H1 (cell line): ENCODE data around the gene OR8H2. TPM values are rescaled to one million over a fixed set of nuclear protein-coding genes. Genes with fewer than 3 reads are reported as not detected.

Experiments
- CTCF ChIA-PET: fragments of 300-600 bp; sonication (Branson Sonifier 250); formaldehyde crosslinking; loops from one replicate; lab custom pipeline; 2021; ENCODE audit not compliant: partially characterized antibody; lab: Charles Lee
- POLR2A ChIA-PET: fragments of 300-600 bp; sonication (Branson Sonifier 250); formaldehyde crosslinking; loops from one replicate; lab custom pipeline; 2021; ENCODE audit warnings: inconsistent platforms; ENCODE audit not compliant: partially characterized antibody; lab: Charles Lee
- DNase-seq, 2 experiments: peaks; one replicate each; pipeline versions ENCODE4 v3.0.0 to v3.0.0-alpha.2; 2010 to 2022; ENCODE audit warnings: low spot score in 2 of 2, low read depth in 1 of 2, mixed read lengths in 1 of 2
- FAIRE-seq: peaks from 2 replicates; lab custom pipeline; 2011; peaks lifted over from hg19 to GRCh38; lab: Jason Lieb, UNC
- H2AFZ ChIP-seq: 2 replicates; pipeline ENCODE4 v1.8.1; 2012; ENCODE audit warnings: low read length, inconsistent platforms
- H2AK5ac ChIP-seq: 2 replicates; pipeline ENCODE4 v1.6.1; 2013; ENCODE audit warnings: low read depth, low read length
- H2BK120ac ChIP-seq: replicated peaks from 2 replicates; pipeline ENCODE3; 2013; ENCODE audit warnings: low read depth, low read length, inconsistent platforms
- H2BK12ac ChIP-seq: 2 replicates; pipeline ENCODE4 v1.6.1; 2013; ENCODE audit warnings: low read depth, low read length
- H2BK15ac ChIP-seq: 2 replicates; pipeline ENCODE4 v1.6.1; 2013; ENCODE audit warnings: low read length
- H2BK20ac ChIP-seq: 2 replicates; pipeline ENCODE4 v1.6.1; 2013; ENCODE audit warnings: low read length
- H2BK5ac ChIP-seq: 2 replicates; pipeline ENCODE4 v1.6.1; 2013; ENCODE audit warnings: low read depth, low read length
- H3K14ac ChIP-seq: 2 replicates; pipeline ENCODE4 v1.6.1; 2013; ENCODE audit warnings: inconsistent platforms; ENCODE audit not compliant: insufficient read length
- H3K18ac ChIP-seq: 2 replicates; pipeline ENCODE4 v1.6.1; 2013; ENCODE audit warnings: low read length; ENCODE audit errors: extremely low read depth
- H3K23ac ChIP-seq: 2 replicates; pipeline ENCODE4 v1.6.1; 2013; ENCODE audit warnings: inconsistent platforms; ENCODE audit not compliant: insufficient read length
- H3K23me2 ChIP-seq: 2 replicates; pipeline ENCODE4 v1.6.1; 2013; ENCODE audit warnings: low read depth, low read length
- H3K27ac ChIP-seq: 2 replicates; pipeline ENCODE4 v1.6.1; 2011; ENCODE audit warnings: low read depth, low read length, inconsistent platforms
- H3K27me3 ChIP-seq, 4 experiments: replicated peaks in 1 of 4; 1 replicate in 1 of 4; 2 replicates in 3 of 4; pipeline versions ENCODE4 v1.6.1 to v1.8.1; 2011 to 2013; ENCODE audit warnings: low read length in 3 of 4, mild to moderate bottlenecking in 3 of 4, inconsistent platforms in 2 of 4, mixed read lengths in 2 of 4, moderate library complexity in 1 of 4; ENCODE audit not compliant: control insufficient read depth in 3 of 4, insufficient read depth in 3 of 4; ENCODE audit errors: extremely low read depth in 1 of 4
- H3K36me3 ChIP-seq, 4 experiments: 2 replicates each; pipeline versions ENCODE4 v1.6.1 to v1.8.1; 2011 to 2013; ENCODE audit warnings: mild to moderate bottlenecking in 4 of 4, low read length in 3 of 4, moderate library complexity in 2 of 4, control low read depth in 1 of 4, inconsistent platforms in 1 of 4; ENCODE audit not compliant: insufficient read depth in 4 of 4, control insufficient read depth in 2 of 4
- H3K4ac ChIP-seq: replicated peaks from 2 replicates; pipeline ENCODE3; 2013; ENCODE audit warnings: low read length, low read depth, mixed read lengths, inconsistent platforms; ENCODE audit not compliant: insufficient read length
- H3K4me1 ChIP-seq, 4 experiments: replicated peaks in 1 of 4; 1 replicate in 1 of 4; 2 replicates in 3 of 4; pipeline versions ENCODE4 v1.6.1 to v1.8.1; 2011 to 2013; ENCODE audit warnings: low read length in 3 of 4, inconsistent platforms in 2 of 4, mixed read lengths in 1 of 4; ENCODE audit not compliant: insufficient read depth in 4 of 4, control insufficient read depth in 3 of 4
- H3K4me2 ChIP-seq, 2 experiments: 2 replicates each; pipeline versions ENCODE4 v1.6.1 to v1.8.1; 2011 to 2013; ENCODE audit warnings: low read depth in 2 of 2, low read length in 2 of 2, control low read depth in 1 of 2, inconsistent platforms in 1 of 2, mild to moderate bottlenecking in 1 of 2; ENCODE audit not compliant: insufficient read depth in 1 of 2
- H3K4me3 ChIP-seq, 4 experiments: fragments of 200-600, 300-600 bp in 1 of 4; sonication (generic), shearing (Covaris generic), sonication (Bioruptor Twin) in 1 of 4; 2 replicates each; pipeline versions ENCODE4 v1.5.1 to v1.8.1; 2011 to 2016; ENCODE audit warnings: low read length in 4 of 4, low read depth in 3 of 4, control low read depth in 2 of 4, inconsistent platforms in 2 of 4, mild to moderate bottlenecking in 2 of 4, mixed read lengths in 1 of 4, moderate library complexity in 1 of 4; ENCODE audit not compliant: insufficient read depth in 2 of 4; ENCODE audit errors: extremely low read depth in 1 of 4
- H3K56ac ChIP-seq: replicated peaks from 2 replicates; pipeline ENCODE3; 2013; ENCODE audit warnings: low read depth, mild to moderate bottlenecking, mixed read lengths, low read length, inconsistent platforms; ENCODE audit not compliant: insufficient read length
- H3K79me1 ChIP-seq: 2 replicates; pipeline ENCODE4 v1.6.1; 2013; ENCODE audit warnings: low read depth, low read length, control low read depth
- H3K79me2 ChIP-seq, 2 experiments: 2 replicates each; pipeline versions ENCODE4 v1.6.1 to v1.8.1; 2012 to 2013; ENCODE audit warnings: low read length in 2 of 2, mild to moderate bottlenecking in 2 of 2, inconsistent platforms in 1 of 2; ENCODE audit not compliant: insufficient read depth in 2 of 2, control insufficient read depth in 1 of 2
- H3K9ac ChIP-seq, 4 experiments: replicated peaks in 1 of 4; 1 replicate in 1 of 4; 2 replicates in 3 of 4; pipeline versions ENCODE4 v1.6.1 to v1.8.1; 2011 to 2013; ENCODE audit warnings: low read depth in 3 of 4, low read length in 3 of 4, control low read depth in 2 of 4, mild to moderate bottlenecking in 2 of 4, moderate library complexity in 2 of 4, inconsistent platforms in 1 of 4; ENCODE audit errors: extremely low read depth in 1 of 4
- H3K9me3 ChIP-seq, 2 experiments: 2 replicates each; pipeline versions ENCODE4 v1.6.1 to v1.8.1; 2012 to 2013; ENCODE audit warnings: mild to moderate bottlenecking in 2 of 2, moderate library complexity in 2 of 2, control low read depth in 1 of 2, inconsistent platforms in 1 of 2, low read depth in 1 of 2, low read length in 1 of 2, mixed read lengths in 1 of 2; ENCODE audit not compliant: insufficient read depth in 2 of 2
- H4K20me1 ChIP-seq, 2 experiments: replicated peaks in 1 of 2; 2 replicates each; pipeline versions ENCODE3 to v1.8.1; 2011 to 2013; ENCODE audit warnings: inconsistent platforms in 2 of 2, low read length in 2 of 2, mild to moderate bottlenecking in 1 of 2; ENCODE audit not compliant: insufficient read depth in 2 of 2, control insufficient read depth in 1 of 2
- H4K5ac ChIP-seq: 2 replicates; pipeline ENCODE4 v1.6.1; 2013; ENCODE audit warnings: low read length, low read depth, mixed read lengths, inconsistent platforms; ENCODE audit not compliant: insufficient read length
- H4K8ac ChIP-seq: 2 replicates; pipeline ENCODE4 v1.8.0; 2013; ENCODE audit warnings: mild to moderate bottlenecking, moderate library complexity, low read length, inconsistent platforms; ENCODE audit not compliant: insufficient read depth; ENCODE audit errors: extremely low read depth
- H4K91ac ChIP-seq: replicated peaks from 2 replicates; pipeline ENCODE3; 2013; ENCODE audit warnings: low read length, mixed read lengths, inconsistent platforms; ENCODE audit not compliant: insufficient read length
- BCL11A ChIP-seq, 2 experiments: IDR thresholded peaks; one replicate each; pipeline ENCODE4 v1.6.1; 2011; ENCODE audit warnings: low read depth in 2 of 2, low read length in 2 of 2, mild to moderate bottlenecking in 2 of 2
- CBX8 ChIP-seq: fragments of 300-800, 300-1000 bp; sonication (generic); IDR thresholded peaks from 2 replicates; pipeline ENCODE4 v1.7.1; 2016; ENCODE audit warnings: low read depth, low read length, borderline replicate concordance
- CTBP2 ChIP-seq: IDR thresholded peaks from 2 replicates; pipeline ENCODE4 v1.7.0; 2011; ENCODE audit warnings: borderline replicate concordance, mild to moderate bottlenecking, moderate library complexity, mixed read lengths, low read length; ENCODE audit not compliant: insufficient read depth, insufficient read length
- KDM4A ChIP-seq: IDR thresholded peaks from one replicate; pipeline ENCODE4 v1.7.1; 2012; ENCODE audit warnings: low read depth, mild to moderate bottlenecking, moderate library complexity, low read length, inconsistent platforms; ENCODE audit not compliant: severe bottlenecking
- KDM5A ChIP-seq: fragments of 200-600 bp; IDR thresholded peaks from 2 replicates; pipeline ENCODE4 v1.7.1; 2012; ENCODE audit warnings: mild to moderate bottlenecking, low read length, inconsistent platforms, mixed read lengths
- RBBP5 ChIP-seq: IDR thresholded peaks from 2 replicates; pipeline ENCODE4 v1.7.1; 2012; ENCODE audit warnings: low read depth, mild to moderate bottlenecking, inconsistent platforms, low read length, moderate library complexity, borderline replicate concordance
- RXRA ChIP-seq: IDR thresholded peaks from 2 replicates; pipeline ENCODE4 v1.6.1; 2011; ENCODE audit warnings: low read depth, mild to moderate bottlenecking, low read length, moderate library complexity; ENCODE audit not compliant: insufficient read depth
- SIX5 ChIP-seq: IDR thresholded peaks from 2 replicates; pipeline ENCODE4 v1.6.1; 2011; ENCODE audit warnings: mild to moderate bottlenecking, low read depth, low read length
- SP4 ChIP-seq: IDR thresholded peaks from 2 replicates; pipeline ENCODE4 v1.6.1; 2012; ENCODE audit warnings: low read length, inconsistent platforms
- SRF ChIP-seq: IDR thresholded peaks from 2 replicates; pipeline ENCODE4 v1.6.1; 2011; ENCODE audit warnings: mild to moderate bottlenecking, low read depth, low read length, moderate library complexity
- TAF1 ChIP-seq: IDR thresholded peaks from 2 replicates; pipeline ENCODE4 v1.6.1; 2011; ENCODE audit warnings: mild to moderate bottlenecking, low read depth, low read length
- TBP ChIP-seq: IDR thresholded peaks from 2 replicates; pipeline ENCODE4 v1.6.1; 2011; ENCODE audit warnings: low read depth, low read length, improper control_type of control experiment
- YY1 ChIP-seq: IDR thresholded peaks from 2 replicates; pipeline ENCODE4 v1.6.1; 2011; ENCODE audit warnings: low read depth, mild to moderate bottlenecking, low read length
- long read RNA-seq, 2 experiments: library from RNA in 1 of 2; library from capped mRNA in 1 of 2; stranded (forward); transcript quantifications; one replicate each; pipeline ENCODE4 v2.0.0, GENCODE V29; 2021; ENCODE audit warnings: inconsistent platforms in 1 of 2
- polyA minus RNA-seq, 3 experiments: library from RNA; depleted of rRNA, polyadenylated mRNA; stranded (reverse); fragments of >200 nt; gene quantifications; 1 replicate in 2 of 3; 2 replicates in 1 of 3; pipeline ENCODE4 v1.2.3, GENCODE V29; 2011
- polyA plus RNA-seq, 7 experiments: library from polyadenylated mRNA; depleted of rRNA in 3 of 7; stranded (reverse) in 5 of 7; unstranded in 2 of 7; fragments of >200 nt in 5 of 7; fragments of 200-250 nt in 2 of 7; gene quantifications; 1 replicate in 5 of 7; 2 replicates in 1 of 7; 4 replicates in 1 of 7; pipeline versions ENCODE4 v1.2.1 to v1.2.3, GENCODE V29; 2011 to 2013; ENCODE audit warnings: missing spikeins in 2 of 7, mixed read lengths in 2 of 7
- total RNA-seq: library from RNA; stranded (reverse); fragmentation: NEBNext Ultra II Directional; extraction: Animal tissue kit (Norgen Biotek cat#: 25700); gene quantifications from 2 replicates; pipeline ENCODE4 v1.2.1, GENCODE V29; 2021

Gene OR8H2, protein sequence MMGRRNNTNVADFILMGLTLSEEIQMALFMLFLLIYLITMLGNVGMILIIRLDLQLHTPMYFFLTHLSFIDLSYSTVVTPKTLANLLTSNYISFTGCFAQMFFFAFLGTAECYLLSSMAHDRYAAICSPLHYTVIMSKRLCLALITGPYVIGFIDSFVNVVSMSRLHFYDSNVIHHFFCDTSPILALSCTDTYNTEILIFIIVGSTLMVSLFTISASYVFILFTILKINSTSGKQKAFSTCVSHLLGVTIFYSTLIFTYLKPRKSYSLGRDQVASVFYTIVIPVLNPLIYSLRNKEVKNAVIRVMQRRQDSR
- total RNA-seq (not detected in 2 replicates), polyA plus RNA-seq (2011; rRNA removed) (not detected in 2 replicates), polyA minus RNA-seq (2011; rRNA and poly(A)+ RNA removed) (not detected in 2 replicates)
- polyA plus RNA-seq (2011; cell fraction: cytosol; rRNA removed): not detected
- not detected for polyA plus RNA-seq (2011; cell fraction: nucleus; rRNA removed)
- polyA plus RNA-seq (2012, experiment 1 of 2): not detected in 4 replicates
- polyA plus RNA-seq (2012, experiment 2 of 2): not detected
- not detected for polyA plus RNA-seq (2013, experiment 1 of 2)
- not detected for polyA plus RNA-seq (2013, experiment 2 of 2)
- not detected for polyA minus RNA-seq (2011; cell fraction: cytosol; rRNA and poly(A)+ RNA removed)
- polyA minus RNA-seq (2011; cell fraction: nucleus; rRNA and poly(A)+ RNA removed): not detected
- long read RNA-seq, experiment 1: 0 reads
- long read RNA-seq, experiment 2: 0 reads

DNA sequence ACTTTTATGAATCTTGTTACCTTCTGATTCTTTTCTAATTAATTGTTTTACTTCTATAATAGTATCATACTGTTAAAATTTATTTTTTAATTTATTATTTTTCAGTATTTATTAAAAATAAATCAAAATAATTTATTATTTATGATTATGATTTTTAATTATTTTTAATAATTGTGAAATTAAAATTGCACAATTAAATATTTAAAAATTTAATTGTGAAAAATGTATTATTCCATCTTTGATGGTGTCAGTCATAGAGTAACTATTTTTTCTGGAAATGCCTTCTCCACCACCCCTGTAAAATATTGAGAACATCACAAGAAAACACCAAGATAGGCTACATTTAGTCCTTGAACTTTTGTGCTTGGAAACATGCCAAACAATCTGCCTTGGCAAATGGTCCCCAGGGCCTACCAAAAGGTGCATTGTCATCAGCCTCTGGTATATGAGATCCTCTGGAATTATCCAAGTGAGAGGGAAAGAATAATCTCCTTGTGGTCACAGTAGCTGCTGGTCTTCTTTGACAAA is at the start of gene OR8H2:
TSS of gene OR8H2 (plus strand) at position 478 of the 528 bp plus-strand sequence. CDS start 1,356 bp downstream, outside the sequence.
- Histone ChIP-seq H4K91ac (no peak within 1 kb of the TSS), H2BK15ac (no peak within 1 kb of the TSS), H3K56ac (no peak within 1 kb of the TSS), H3K4me1 (no peaks in the 10 kb centered on the region), H3K4me3 (no peak within 1 kb of the TSS), H3K4ac (no peak within 1 kb of the TSS), H3K27ac (no peak within 1 kb of the TSS), H3K79me1 (no peaks in the 10 kb centered on the region), H2BK12ac (no peak within 1 kb of the TSS), H3K14ac (no peak within 1 kb of the TSS), H2AK5ac (no peak within 1 kb of the TSS), H4K20me1 (no peaks in the 10 kb centered on the region), H3K23me2 (no peaks in the 10 kb centered on the region), H4K5ac (no peak within 1 kb of the TSS), H3K9ac (no peak within 1 kb of the TSS), H3K36me3 (no peaks in the 10 kb centered on the region), H3K79me2 (no peaks in the 10 kb centered on the region), H3K4me2 (no peak within 1 kb of the TSS), H3K18ac (no peak within 1 kb of the TSS), H2BK20ac (no peak within 1 kb of the TSS), H3K9me3 (no peaks in the 10 kb centered on the region), H3K23ac (no peak within 1 kb of the TSS), H4K8ac (no peak within 1 kb of the TSS), H2AFZ (no peak within 1 kb of the TSS), H2BK5ac (no peak within 1 kb of the TSS), H3K27me3 (no peaks in the 10 kb centered on the region), H2BK120ac (no peak within 1 kb of the TSS)
- FAIRE-seq (no peak), DNase-seq (no peak)
- POLR2A ChIA-PET: no interaction called here
- CTCF ChIA-PET: no interaction called here
- no peak for TF ChIP-seq SRF
- TF ChIP-seq SIX5: no peak
- no peak for TF ChIP-seq TAF1
- no peak for TF ChIP-seq YY1
- no peak for TF ChIP-seq RXRA
- no peak for TF ChIP-seq CBX8
- TF ChIP-seq CTBP2: no peak
- no peak for TF ChIP-seq RBBP5
- no peak for TF ChIP-seq BCL11A (IDR thresholded peaks at IDR 0.05; ENCODE audit: low read depth in 2 of 2, low read length in 2 of 2)
- TF ChIP-seq KDM4A: no peak
- TF ChIP-seq KDM5A: no peak
- no peak for TF ChIP-seq TBP
- TF ChIP-seq SP4: no peak
